HG02588 (cell line): Measurements from ENCODE around the gene CCDC194.
A peak's percentile ranks its signal among the peaks of the same experiment; 100 is the strongest.

Source experiments
- ATAC-seq: cut with Tn5 transposase; IDR thresholded peaks from one replicate; pipeline ENCODE4 v1.9.1; 2021; ENCODE audit warnings: mild to moderate bottlenecking, moderate library complexity; ENCODE audit not compliant: unreplicated experiment

The CCDC194 gene

DNA sequence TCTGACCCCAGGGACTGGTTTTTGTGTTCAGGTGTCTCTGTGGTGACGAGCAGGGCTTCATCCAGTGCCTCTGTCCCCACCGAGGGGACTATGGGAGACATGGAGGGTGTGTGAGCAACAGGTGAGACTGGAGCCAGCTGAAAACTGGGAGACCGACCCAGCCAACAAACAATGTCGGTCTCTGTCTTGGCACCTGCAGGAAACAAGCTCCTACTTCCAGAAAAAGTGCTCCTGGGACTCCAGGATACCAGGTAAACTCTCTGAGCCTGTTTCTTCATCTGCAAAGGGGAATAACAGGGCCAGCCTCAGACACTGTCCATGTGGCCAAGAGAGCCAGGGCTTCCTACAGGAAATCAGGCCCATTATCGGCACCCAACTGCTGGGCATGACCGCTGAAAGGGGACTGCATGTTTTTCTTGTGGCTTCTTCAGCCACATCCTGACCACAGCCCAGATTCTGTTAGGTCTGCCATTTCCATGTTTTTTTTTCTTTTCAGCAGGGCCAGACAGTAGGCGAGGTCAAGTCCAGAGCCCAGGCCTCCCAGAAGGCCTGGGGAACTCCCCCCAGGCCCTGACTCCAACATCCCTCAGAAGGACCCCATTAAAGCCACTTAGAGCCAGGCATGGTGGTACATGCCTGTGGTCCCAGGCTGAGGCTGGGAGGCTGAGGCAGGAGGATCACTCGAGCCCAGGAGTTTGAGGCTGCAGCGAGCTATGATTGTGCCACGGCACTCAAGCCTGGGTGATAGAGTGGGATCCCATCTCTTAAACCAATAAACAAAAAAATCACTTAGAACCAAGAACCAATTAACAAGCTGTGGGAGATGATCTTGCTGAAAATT, 12.3 kb upstream of the CCDC194 start:
- ATAC-seq, result no peak

DNA sequence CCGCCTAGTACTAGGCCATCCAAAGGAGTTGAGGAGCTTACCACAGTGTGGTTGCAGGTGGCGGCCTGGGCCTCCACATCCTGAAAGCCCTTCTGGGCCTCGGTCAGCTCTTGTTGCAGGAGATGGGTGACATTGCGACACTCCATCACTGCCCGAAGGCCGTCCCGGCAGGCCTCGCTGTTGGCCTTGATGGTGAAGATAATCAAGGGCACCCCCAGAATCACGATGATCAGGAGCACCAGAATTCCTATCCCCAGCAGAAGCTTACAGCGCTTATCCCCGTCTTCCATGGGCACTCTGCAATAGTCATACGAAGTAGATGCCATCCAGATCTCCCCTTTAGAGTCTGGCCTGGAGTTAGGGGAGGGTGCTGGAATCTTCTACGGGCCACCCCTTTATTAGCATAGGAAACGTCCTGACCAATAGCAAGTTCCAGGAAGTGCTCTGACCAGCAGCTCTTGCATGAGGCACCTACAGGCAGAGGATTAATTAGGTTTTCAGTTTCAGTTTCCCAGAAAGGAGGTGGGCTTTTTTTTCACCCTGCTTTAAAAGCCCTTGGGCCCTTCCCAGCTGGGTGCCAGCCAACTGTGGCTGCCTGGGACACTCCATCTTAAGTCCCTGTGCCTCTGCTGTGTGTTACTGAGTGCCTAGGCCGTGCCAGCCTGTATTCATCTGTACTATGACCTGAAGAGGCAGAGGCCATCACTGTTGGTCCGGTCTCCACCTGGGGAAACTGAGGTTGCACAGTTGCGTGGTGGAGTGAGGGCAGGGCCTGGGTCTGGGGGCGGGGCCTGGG, 11.5 kb upstream of the CCDC194 start, which contains the start of gene BST2:
Gene BST2 (minus strand): TSS at position 381 of the 796 bp plus-strand sequence. CDS start 55 bp downstream, at position 326.
- peak; percentile 70 for ATAC-seq

DNA sequence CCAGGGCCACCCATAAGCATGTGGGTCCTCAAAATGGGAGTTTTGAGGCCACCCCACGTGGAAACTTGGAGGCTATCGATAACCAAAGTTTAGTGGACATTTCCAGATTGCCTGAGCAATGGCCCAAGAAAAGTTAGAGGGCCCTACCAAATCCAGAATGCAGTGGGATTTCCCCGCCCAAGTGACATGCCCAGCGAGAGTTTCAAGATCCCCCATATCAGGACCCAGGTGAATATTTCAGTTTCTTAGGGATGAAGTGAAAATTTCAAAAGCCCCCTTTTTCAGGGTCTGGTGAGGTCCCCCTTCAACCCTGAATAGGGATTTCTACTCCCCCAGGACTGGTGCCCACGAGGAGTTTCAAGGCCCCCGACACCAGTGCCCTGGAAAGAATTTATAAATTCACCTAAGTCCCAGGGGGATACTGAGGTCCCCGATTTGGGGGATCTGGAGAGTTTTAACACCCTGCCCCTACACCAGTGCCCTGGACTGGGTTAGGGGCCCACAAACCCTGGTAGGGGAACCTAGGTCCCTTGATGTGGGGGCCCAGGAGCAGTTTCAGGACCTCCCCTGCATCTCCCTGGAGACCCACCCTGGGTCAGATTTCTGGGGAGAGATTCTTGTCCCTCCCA, 10.7 kb upstream of the CCDC194 start:
- peak; percentile 17 for ATAC-seq

GRCh38 chr19:17404015-17404414, 10.0 kb upstream of the CCDC194 start:
- no peak for ATAC-seq

DNA sequence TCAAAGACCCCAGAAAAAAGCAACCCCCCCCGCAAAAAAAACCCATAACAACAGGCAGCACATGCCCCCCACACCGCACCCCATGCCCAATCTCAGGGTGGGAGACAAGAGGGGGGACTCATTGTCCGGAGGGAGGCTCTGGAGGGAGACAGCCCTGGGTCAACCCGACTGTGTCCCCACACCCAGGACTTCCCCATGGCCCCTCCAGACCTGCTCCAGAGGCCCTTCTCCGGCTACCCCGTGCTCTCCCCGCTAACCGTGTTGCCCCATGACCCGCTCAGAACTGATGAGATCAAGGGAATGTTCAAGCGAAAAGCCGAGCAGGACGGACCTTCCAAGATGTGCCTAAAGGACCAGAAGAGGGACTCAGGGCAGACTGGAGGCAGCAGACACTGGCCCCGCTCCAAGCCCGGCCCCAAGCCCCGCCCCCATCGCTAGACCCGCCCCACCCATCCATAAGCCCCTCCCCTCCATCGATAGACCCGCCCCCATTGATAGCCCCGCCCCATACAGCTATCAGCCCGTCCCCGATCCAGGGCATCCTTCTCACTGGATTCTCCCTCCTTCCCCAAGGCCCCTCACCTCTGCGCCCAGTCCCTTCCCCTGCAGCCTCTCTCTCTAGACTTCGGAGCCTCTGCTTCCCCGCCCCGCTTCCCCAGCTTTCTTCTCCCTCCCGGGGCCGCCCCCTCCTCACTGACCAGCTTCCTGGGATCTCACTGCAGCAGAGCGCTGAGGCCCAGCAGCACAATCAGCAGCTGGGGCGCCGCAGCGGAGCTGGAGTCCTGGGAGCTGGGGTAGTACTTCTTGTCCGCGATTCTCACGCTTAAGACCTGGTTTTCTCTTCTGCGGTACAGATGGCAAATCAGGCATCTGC, 9.2 kb upstream of the CCDC194 start:
- ATAC-seq, result no peak

DNA sequence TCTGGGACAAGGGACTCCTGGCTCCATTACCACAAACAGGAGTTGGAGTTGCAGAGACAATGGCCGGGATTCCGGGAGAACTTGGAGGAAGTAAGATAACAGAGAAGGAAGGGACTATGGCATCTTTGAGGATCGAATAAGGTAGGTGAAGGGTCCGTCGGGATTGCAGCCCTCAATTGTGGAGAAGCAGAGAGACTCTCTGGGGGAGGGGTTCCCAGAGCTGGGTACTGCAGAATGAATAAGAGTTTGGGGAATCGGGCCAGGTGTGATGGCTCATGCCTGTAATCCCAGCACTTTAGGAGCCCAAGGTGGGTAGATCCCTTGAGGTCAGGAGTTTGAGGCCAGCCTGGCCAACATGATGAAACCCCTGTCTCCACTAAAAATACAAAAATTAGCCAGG, 7.6 kb upstream of the CCDC194 start:
- ATAC-seq, result no peak

DNA sequence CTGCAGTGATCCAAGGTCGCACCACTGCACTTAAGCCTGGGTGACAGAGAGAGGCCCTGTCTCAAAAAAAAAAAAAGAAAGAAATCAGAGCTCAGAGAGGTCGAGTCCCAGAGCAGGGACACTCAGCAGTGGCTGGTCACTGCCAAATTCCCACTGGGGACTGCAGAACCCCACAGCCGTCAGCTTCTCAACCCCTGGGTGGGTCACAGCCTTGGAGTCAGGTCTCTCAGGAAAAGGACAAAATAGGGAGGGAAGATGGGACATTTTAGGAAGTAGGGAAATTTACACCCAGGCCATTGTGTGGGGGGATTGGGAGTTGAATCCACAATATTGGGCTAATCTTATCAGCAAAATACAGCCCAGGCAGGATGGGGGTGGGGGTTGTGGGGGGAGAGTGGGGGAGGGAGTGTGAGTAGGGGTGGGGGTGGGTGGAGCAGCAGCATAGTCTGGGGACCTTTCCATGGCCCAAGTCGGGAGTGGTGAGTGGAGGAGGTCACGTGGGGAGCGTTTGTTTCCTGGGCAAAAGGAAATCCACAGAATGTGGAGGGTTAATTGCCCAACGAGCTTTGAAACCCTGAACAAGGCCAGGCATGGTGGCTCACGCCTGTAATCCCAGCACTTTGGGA, 5.0 kb upstream of the CCDC194 start:
- ATAC-seq, result no peak

DNA sequence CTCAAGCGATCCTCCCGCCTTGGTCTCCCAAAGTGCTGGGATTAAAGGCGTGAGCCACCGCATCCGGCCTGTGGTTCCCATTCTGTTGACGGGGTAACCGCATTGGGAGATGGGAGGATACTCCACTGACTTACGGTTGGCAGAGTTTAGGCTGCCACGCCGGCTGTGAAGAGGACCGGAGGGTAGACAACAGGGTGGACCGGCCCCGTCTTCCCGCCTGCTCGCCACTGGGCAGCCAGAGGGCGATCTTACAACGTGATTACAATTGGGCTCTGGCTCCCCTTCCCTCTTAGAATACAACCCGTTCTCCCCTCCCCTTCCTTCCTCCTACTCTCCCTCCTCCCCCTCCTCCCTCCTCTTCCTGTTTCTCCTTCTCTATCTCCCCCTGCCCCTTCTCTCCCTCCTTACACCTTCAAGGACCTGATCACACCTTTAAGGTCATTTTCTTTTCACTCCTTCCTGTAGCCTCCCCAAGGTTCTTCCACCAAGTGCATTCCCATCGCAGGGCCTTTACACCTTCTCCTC, 957 bp upstream of the CCDC194 start:
- ATAC-seq, result no peak

GRCh38 chr19:17393002-17393401, 994 bp downstream of the CCDC194 start:
- no peak for ATAC-seq

DNA sequence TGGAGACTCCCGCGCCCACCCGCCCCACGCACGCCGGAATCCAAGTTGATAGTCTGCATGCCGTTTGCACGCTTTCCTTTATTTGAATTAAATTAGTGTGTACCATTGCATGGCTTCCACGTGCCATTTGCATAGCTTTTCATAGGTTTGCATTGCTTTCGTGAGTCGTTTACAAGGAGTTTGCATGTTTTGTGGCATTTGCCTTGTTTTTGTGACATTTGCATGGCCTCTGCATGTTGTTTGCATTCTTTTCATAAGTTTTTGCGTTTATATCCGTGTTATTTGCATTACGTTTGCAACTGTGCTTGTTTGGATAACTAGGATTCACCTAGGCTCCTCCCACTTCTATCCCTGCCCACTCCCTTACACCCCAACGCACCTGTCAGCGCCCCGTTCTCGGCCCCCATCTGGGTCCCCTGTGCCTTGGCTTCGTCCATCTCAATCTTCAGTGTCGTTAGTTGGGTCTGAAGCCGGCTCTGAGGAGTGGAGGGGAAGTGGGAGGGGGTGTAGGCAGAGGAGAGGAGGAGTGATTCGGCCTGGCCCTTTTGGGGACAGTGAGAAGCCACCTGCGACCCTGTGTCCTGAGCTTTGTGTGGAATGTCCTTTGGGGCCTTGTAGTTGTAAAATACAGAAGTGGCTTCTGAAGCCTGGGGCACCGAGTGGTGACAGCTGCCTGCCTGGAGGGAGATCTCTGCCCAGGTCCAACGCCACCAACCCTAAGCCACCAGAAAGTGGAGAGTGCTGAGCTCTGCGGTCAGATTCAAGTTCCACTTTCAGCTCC, 2.4 kb downstream of the CCDC194 start:
- ATAC-seq, result no peak

DNA sequence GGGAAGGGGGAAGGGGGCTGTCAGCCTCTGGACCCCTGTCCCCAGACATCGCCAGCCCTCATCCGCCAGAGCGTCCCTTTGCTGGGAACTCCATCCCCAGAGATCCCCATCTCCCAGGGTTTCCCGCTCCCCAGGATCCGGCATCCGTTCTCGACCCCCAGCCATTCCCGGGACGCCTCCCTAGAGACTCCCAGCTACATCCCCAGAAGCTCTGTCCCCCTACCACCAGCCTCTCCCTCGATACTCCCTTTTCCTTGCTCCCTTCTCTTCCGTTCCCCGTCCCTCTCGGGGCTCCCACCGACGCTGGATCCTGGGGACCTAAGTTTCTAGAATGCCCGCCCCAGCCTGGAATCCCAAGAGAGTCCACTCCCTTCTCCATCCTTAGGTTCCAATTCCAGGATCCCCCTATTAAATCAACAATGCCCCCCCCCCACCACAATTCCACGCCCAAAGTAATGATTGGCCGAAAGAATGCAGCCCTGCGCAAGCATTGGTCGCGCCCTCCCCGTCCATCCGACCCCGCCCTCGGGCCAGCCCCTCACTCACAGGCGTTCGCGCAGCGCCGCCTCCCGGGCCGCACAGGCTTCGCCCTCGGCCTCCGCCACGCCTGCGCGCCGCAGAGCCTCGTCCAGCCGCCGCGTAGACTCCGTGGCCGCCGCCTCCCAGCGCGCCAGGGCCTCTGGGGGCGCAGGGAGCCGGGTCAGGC, 3.2 kb downstream of the CCDC194 start:
- ATAC-seq, result peak; percentile 77

DNA sequence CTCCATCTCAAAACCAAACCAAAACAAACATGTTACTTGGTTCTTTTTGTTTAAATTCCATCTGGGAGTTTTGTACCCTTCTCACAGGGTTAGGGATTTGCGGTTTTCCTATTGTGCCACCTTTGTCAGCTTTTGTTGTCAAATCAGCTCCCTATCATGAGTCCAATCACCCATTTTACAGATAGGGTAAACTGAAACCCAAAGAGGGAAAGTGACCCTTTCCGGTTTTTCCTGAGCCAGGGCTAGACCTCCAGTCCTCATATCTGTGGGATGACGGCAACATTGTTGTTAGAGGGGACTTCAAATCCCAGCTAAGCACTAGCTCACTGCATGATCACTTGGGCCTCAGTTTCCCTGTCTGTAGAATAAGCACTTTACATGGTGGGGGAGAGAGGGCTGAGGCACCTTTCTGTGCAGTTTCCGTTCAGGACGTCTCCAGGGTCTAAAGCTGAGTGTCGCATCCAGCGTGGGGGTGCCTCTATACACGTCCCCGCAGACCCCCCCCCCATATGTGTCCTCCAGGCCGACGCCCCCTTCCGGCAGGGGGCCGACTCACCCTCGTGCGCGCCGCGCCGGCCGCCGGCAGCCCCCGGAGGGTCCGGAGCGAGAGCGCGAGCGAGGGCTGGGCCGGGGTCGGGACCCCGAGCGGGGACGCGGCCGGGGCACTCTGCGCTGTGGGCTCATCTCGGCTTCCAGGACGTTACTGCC, 3.9 kb downstream of the CCDC194 start:
- no peak for ATAC-seq

DNA sequence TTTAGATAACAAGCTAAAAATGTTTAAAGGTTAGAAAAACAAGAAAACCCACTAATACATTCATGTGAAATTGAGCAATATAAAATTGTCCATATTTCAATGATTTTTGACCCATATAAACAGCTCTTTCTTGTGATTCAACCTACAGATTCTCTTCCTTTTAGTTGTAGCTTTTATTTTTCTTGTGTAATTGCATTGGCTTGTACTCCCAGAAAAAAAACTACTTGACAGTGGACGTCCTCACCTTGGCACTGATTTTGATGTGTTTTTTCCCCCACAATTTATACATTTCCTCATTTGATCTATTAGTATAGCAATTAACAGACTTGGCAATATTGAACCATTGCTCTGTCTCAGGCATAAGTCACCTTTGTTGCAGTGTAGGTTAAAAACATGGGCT, 4.7 kb downstream of the CCDC194 start:
- ATAC-seq, result no peak

GRCh38 chr19:17385878-17386611, 8.0 kb downstream of the CCDC194 start:
- ATAC-seq, result no peak

- no peak for ATAC-seq
Measured at GRCh38 chr19:17380426-17381138, 13.4 kb downstream of the CCDC194 start.

GRCh38 chr19:17379221-17379631, 14.8 kb downstream of the CCDC194 start:
- ATAC-seq, result no peak

DNA sequence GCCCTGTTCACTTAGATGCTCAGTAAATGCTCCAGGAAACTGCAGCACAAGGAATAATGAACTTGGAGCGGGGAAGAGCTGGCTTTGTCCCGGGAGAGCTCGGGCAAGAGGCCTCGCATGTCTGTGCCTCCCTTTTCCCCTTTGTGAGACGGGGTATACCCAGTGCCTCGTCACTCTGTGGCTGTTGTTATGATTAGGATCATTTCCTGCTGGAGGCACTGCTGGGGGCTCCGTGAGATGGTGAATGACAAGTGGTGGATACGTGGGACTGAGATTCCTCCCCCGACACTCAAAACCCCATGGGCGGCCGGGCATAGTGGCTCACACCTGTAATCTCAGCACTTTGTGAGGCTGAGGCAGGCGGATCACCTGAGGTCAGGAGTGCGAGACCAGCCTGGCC, 15.7 kb downstream of the CCDC194 start:
- ATAC-seq, result no peak
